Nephron (organoid): ENCODE data around the gene HOXA7.

ENCODE experiments used
- H3K27ac Mint-ChIP-seq, 3 experiments: 2 replicates each; pipeline ENCODE4 v1.8.0; 2020; ENCODE audit warnings: mixed read lengths in 3 of 3, mild to moderate bottlenecking in 2 of 3, moderate library complexity in 1 of 3
- H3K27me3 Mint-ChIP-seq: 2 replicates; pipeline ENCODE4 v1.8.0; 2021; ENCODE audit warnings: low read depth, mild to moderate bottlenecking, moderate library complexity, mixed read lengths
- H3K36me3 Mint-ChIP-seq: 2 replicates; pipeline ENCODE4 v1.8.0; 2020; ENCODE audit warnings: low read depth, mixed read lengths
- H3K4me1 Mint-ChIP-seq: 2 replicates; pipeline ENCODE4 v1.8.0; 2020; ENCODE audit warnings: mixed read lengths
- H3K4me3 Mint-ChIP-seq, 3 experiments: 2 replicates each; pipeline ENCODE4 v1.8.0; 2020; ENCODE audit warnings: mild to moderate bottlenecking in 3 of 3, mixed read lengths in 3 of 3, moderate library complexity in 2 of 3
- H3K9me3 Mint-ChIP-seq: 2 replicates; pipeline ENCODE4 v1.8.0; 2020; ENCODE audit warnings: mixed read lengths
- TF ChIP-seq, protein P1 (sequence below), 3 experiments: fragments of 200-600 bp; sonication (generic); IDR thresholded peaks; one replicate each; pipeline ENCODE4 v1.5.0; 2021; ENCODE audit warnings: antibody characterized with exemption in 3 of 3; ENCODE audit not compliant: unreplicated experiment in 3 of 3

HOXA7 gene

DNA sequence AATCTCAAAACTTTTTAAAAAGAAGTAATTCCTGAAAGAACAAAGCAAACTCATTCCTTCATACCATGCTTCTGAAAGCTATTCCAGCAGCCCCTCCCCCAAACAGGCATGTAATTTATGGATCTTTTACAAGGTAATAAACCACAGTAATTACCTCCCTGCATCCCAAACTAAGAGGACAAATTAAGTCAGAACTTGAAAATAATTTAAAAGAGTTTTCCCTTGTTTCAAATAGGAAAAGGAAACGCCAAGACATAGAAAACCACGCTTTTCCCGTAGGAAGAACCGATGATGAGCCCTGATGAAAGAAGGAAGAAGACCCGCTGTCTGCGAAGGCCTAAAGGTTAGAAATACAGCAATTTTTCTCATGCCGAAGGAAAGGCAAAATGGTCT lies 34.8 kb downstream of the HOXA7 start:
- Mint-ChIP-seq H3K36me3 (peaks cover 81% of the 10 kb centered on the region), H3K9me3 (no peaks in the 10 kb centered on the region), H3K27me3 (peaks cover 9% of the 10 kb centered on the region), H3K4me1 (peaks cover 90% of the 10 kb centered on the region), H3K4me3 (peak overlapping the region; percentile 90 to 93 (median 91)), H3K27ac (peak overlapping the region; percentile 98 to 100 (median 99))
- TF ChIP-seq, protein P1, sequence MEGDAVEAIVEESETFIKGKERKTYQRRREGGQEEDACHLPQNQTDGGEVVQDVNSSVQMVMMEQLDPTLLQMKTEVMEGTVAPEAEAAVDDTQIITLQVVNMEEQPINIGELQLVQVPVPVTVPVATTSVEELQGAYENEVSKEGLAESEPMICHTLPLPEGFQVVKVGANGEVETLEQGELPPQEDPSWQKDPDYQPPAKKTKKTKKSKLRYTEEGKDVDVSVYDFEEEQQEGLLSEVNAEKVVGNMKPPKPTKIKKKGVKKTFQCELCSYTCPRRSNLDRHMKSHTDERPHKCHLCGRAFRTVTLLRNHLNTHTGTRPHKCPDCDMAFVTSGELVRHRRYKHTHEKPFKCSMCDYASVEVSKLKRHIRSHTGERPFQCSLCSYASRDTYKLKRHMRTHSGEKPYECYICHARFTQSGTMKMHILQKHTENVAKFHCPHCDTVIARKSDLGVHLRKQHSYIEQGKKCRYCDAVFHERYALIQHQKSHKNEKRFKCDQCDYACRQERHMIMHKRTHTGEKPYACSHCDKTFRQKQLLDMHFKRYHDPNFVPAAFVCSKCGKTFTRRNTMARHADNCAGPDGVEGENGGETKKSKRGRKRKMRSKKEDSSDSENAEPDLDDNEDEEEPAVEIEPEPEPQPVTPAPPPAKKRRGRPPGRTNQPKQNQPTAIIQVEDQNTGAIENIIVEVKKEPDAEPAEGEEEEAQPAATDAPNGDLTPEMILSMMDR (IDR thresholded peaks at IDR 0.05; ENCODE audit: unreplicated experiment in 3 of 3): no peak

DNA sequence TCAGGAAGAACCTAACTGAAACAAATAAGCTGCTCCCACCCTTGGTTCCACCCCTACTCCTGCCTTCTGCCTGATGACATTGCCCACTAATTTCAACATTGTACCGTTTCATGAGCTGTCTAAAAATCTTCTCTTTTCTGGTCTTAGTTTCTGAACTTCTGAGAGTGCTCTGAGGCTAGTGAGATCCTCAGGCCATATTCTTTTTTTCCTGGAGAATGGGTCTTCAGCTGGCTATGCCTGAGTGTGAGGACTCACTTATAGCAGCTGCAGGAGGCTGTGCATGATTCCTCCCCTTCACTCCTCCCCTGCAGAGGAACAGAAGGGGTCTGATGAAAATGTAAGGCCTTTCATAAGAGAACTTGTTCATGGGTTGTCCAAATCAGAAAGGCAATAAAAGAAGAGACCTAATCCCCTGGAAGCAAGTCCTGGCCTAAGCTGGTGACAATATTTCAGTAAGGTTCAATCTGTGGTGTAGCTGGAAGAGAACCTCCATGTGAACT lies 37.0 kb downstream of the HOXA7 start:
- TF ChIP-seq, protein P1 (IDR thresholded peaks at IDR 0.05; ENCODE audit: unreplicated experiment in 3 of 3): no peak
- Mint-ChIP-seq H3K4me1 (peaks cover 84% of the 10 kb centered on the region), H3K27ac (peak overlapping the region; percentile 98 to 100 (median 99)), H3K4me3 (peak overlapping the region; percentile 90 to 93 (median 91)), H3K9me3 (no peaks in the 10 kb centered on the region), H3K36me3 (peaks cover 81% of the 10 kb centered on the region), H3K27me3 (peaks cover 11% of the 10 kb centered on the region)

DNA sequence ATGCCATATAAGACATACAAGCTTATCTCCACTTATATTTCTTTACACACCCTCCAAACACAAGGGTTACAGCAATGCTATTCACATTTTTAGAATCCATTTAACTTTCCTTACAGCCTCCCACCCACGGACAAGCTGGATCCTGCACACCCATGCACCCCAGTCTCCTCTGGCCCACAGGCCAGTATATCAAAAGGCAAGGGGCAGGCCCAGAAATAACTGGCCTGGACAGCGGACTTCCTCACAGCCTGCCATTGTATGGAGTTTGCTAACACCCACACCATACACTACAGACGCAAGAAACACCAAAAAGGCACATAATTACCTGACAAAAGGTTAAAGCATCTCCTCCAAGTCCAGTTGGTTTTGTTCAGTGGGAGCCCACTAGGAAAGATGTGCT lies 37.9 kb downstream of the HOXA7 start:
- no peaks in the 10 kb centered on the region for H3K9me3 Mint-ChIP-seq
- peak overlapping the region; percentile 90 to 93 (median 91) for H3K4me3 Mint-ChIP-seq
- H3K27me3 Mint-ChIP-seq: peaks cover 11% of the 10 kb centered on the region
- TF ChIP-seq, protein P1 (IDR thresholded peaks at IDR 0.05; ENCODE audit: unreplicated experiment in 3 of 3): no peak
- peaks cover 77% of the 10 kb centered on the region for H3K4me1 Mint-ChIP-seq
- H3K27ac Mint-ChIP-seq: peak overlapping the region; percentile 98 to 100 (median 99)
- H3K36me3 Mint-ChIP-seq: peaks cover 73% of the 10 kb centered on the region

DNA sequence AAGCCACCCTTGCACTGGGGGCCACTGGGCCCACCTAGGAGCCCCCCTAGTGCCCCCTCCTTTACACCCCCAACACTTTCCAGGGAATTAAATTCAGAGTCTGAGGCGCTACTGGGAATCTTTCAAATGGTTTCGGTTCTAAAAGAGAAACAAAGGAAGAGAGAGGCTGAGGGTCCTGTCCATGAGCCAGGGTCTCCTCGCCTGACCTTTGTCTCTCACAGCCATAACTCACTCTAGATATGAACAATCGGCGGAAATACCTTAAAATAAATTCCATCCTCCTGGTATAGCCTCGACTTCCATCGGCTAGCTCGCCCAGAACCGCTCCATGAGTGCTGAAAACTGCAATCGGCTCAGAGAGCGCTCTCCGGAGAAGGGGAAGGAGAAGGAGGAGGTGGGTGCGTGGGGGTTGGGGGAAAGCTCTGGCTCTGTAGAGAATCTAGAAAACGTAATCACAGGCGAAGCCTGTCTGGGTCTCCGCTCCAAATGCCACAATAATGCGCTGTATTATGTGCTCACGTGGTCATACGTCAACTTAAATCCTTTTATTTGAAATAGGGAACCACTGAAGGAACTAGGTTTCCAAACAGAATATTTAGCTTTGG lies 38.5 kb downstream of the HOXA7 start:
- TF ChIP-seq, protein P1 (IDR thresholded peaks at IDR 0.05; ENCODE audit: unreplicated experiment in 3 of 3): no peak

DNA sequence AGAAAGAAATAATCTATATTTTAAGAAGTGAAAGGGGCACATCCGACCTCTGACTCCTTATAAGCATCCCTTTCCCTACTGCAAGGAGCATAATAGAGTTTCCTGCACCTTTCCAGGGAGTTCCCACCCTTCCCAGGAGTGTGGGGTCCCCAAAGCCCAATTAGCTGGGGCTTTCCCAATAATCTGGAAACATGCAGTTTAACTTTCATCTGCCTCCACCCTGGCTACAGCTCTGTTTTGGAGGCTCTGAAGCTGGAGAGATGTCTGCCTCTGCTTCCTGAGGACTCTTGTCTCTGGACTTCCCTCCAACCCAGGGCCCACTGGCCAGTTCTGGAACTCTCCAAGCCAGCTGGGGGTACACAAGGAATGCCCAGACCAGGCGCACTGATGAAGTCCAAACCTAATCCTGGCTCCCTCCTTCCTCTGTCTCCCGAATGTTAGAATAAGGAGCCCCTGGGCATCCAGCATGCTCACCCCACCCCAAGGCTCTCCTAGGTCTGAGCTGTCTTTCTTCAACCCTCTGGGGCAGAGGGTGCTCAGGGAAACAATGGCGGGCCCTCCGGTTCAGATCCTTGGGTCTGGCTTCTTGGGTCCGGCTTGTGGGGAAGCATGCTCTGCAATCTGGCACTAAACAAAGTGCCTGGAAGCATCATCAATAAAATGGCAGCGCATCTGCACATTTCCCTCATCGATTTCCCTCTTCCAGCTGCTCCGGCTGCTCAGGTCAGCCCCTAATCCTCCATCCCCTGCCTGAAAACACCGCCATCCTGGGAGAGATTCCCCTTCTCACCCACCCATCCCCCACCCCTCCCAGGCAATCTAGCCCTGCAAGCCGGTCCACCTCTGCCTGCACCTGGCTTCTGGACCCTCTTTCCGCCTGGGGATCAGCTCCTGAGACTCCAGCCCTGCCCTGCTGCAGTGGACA lies 39.3 kb downstream of the HOXA7 start:
- peaks cover 67% of the 10 kb centered on the region for H3K4me1 Mint-ChIP-seq
- no peaks in the 10 kb centered on the region for H3K9me3 Mint-ChIP-seq
- peak overlapping the region; percentile 90 to 93 (median 91) for H3K4me3 Mint-ChIP-seq
- TF ChIP-seq, protein P1 (IDR thresholded peaks at IDR 0.05; ENCODE audit: unreplicated experiment in 3 of 3): no peak
- H3K27me3 Mint-ChIP-seq: peaks cover 11% of the 10 kb centered on the region
- peaks cover 64% of the 10 kb centered on the region for H3K36me3 Mint-ChIP-seq
- peak overlapping the region; percentile 98 to 100 (median 99) for H3K27ac Mint-ChIP-seq

More for the DNA sequence above, 38.5 kb downstream of the HOXA7 start:
- Mint-ChIP-seq H3K9me3 (no peaks in the 10 kb centered on the region), H3K4me3 (peak overlapping the region; percentile 90 to 93 (median 91)), H3K27ac (peak overlapping the region; percentile 98 to 100 (median 99)), H3K36me3 (peaks cover 71% of the 10 kb centered on the region), H3K27me3 (peaks cover 11% of the 10 kb centered on the region), H3K4me1 (peaks cover 72% of the 10 kb centered on the region)
